GM12801 (cell line): Measurements from ENCODE around the gene DIS3L2.

Source experiments
- CTCF ChIP-seq: IDR thresholded peaks from one replicate; pipeline ENCODE4 v1.5.1; 2011; ENCODE audit warnings: control low read depth; ENCODE audit not compliant: insufficient read length; ENCODE audit errors: extremely low read depth

The DIS3L2 gene

GRCh38 chr2:232076272-232076671 lies 114.8 kb downstream of the DIS3L2 start:
- no peak for TF ChIP-seq CTCF

- no peak for TF ChIP-seq CTCF
Observed at GRCh38 chr2:232076736-232077135, 115.2 kb downstream of the DIS3L2 start.

- no peak for TF ChIP-seq CTCF
Observed at GRCh38 chr2:232085164-232085563, 123.7 kb downstream of the DIS3L2 start.

- no peak for TF ChIP-seq CTCF
Observed at GRCh38 chr2:232085826-232086425, 124.4 kb downstream of the DIS3L2 start.

- no peak for TF ChIP-seq CTCF
Observed at GRCh38 chr2:232088771-232089170, 127.3 kb downstream of the DIS3L2 start.

GRCh38 chr2:232094201-232094600 lies 132.7 kb downstream of the DIS3L2 start:
- TF ChIP-seq CTCF = no peak

GRCh38 chr2:232094883-232095282 lies 133.4 kb downstream of the DIS3L2 start:
- TF ChIP-seq CTCF = no peak
